ENCODE data around the gene LRRC74A. TPM values are rescaled to one million over a fixed set of nuclear protein-coding genes. Genes with fewer than 3 reads are reported as not detected.

LRRC74A gene
- total and polyA plus RNA-seq, 2 of the 4 experiments (the other 2 are of a cell fraction) = not detected

DNA sequence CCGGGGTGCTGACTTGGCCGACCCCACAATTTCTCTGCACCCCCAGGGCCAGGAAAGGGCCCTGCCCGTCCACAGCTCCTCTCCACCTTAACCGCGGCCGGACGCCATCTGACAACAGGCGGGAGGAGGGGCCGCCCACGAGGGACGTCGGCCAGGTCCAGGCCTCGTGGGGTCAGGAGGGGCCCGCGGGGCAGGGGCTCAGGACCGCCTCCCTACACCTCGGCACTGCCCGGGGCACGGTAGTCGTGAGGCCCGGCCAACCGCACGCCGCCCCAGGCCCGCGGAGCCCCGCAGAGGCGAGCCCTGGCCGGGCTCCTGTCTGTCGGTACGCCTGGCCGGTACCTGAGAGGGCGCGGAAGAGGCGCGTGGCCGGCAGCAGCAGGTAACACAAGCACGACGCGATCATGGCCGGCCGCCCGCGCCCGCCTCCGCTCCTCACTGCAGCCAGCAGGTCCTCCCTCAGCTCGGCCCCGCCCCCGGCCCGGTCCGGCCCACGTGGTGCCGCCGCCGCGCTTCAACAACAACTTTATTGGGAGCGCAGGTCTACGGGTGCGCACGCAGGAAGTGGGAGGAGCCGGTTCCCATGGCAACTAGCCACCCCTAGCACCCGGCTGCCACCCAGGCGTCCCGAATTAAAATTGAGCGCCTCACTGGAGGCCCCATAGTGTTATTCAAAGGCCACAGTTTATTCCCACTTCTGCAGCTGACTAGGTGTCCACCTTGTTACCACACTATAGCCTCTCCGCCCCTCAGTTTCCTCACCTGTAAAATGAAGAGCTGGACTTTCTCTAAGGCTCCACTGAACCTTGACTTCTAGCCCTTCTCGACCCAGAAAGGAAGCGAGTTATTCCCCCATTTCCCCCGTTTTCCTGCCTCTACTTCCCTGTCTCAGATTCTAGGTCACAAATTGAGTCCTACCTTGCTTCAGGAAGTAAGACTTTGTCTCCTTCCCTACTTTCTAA is 13.5 kb upstream of the LRRC74A start, which contains the start of gene ANGEL1:
Gene ANGEL1 (minus strand): TSS at position 461 of the 962 bp plus-strand sequence. CDS start 55 bp downstream, at position 406.
- Histone ChIP-seq H2BK5ac (ENCODE audit: low read depth, low read length, poor library complexity, severe bottlenecking) (no peak within 1 kb of the TSS), H3K9ac (ENCODE audit: low read depth, low read length) (peak within 1 kb of the TSS; percentile 30), H2BK120ac (ENCODE audit: low read depth, low read length) (no peak within 1 kb of the TSS; the same call in 1 of the 2 replicates), H2AK5ac (ENCODE audit: low read depth, low read length) (no peak within 1 kb of the TSS), H3K79me1 (ENCODE audit: low read depth in 1 of 2, low read length in 2 of 2) (0 out of 4 replicates have a peak, but pooled peaks cover 0 to 8% of the 10 kb centered on the region in 2 experiments), H3K14ac (replicated peaks; ENCODE audit: low read depth, low read length) (peak within 1 kb of the TSS; percentile 62), H3K4ac (ENCODE audit: low read depth, low read length) (peak within 1 kb of the TSS; percentile 59), H3K56ac (ENCODE audit: extremely low read depth, insufficient read depth, low read length) (peak within 1 kb of the TSS; percentile 61; the same call in 1 of the 2 replicates), H3K9me3 (ENCODE audit: control insufficient read depth, insufficient read depth, low read length) (no peaks in the 10 kb centered on the region), H3K23ac (ENCODE audit: low read depth, low read length) (0 out of 2 replicates have a peak within 1 kb of the TSS, but pooled peaks have one; percentile 39), H3K36me3 (ENCODE audit: control insufficient read depth, insufficient read depth, low read length) (peaks cover 1% of the 10 kb centered on the region), H2AK9ac (replicated peaks; ENCODE audit: low read depth, low read length, poor library complexity) (peak within 1 kb of the TSS; percentile 89), H4K8ac (ENCODE audit: low read depth in 2 of 2, low read length in 2 of 2) (peak within 1 kb of the TSS; percentile 91 to 95), H3K4me3 (ENCODE audit: insufficient read depth, low read depth, low read length) (peak within 1 kb of the TSS; percentile 56), H4K5ac (ENCODE audit: low read depth, low read length) (peak within 1 kb of the TSS; percentile 85), H3K27ac (ENCODE audit: insufficient read depth, low read length) (peak within 1 kb of the TSS; percentile 1; the same call in 1 of the 2 replicates), H2BK20ac (ENCODE audit: low read depth, low read length) (peak within 1 kb of the TSS; percentile 33; the same call in 1 of the 2 replicates), H2AFZ (replicated peaks; ENCODE audit: low read length, poor library complexity) (peak within 1 kb of the TSS; percentile 96), H3K18ac (ENCODE audit: low read depth, low read length) (no peak within 1 kb of the TSS), H3K27me3 (ENCODE audit: control insufficient read depth, insufficient read depth, low read length) (peaks cover 11% of the 10 kb centered on the region), H4K20me1 (ENCODE audit: insufficient read depth, low read length) (no peaks in the 10 kb centered on the region), H3K4me1 (ENCODE audit: control insufficient read depth, insufficient read depth, low read length) (no peaks in the 10 kb centered on the region), H4K91ac (ENCODE audit: insufficient read depth, low read depth, low read length) (peak within 1 kb of the TSS; percentile 65), H3K9me1 (ENCODE audit: insufficient read depth, low read length) (peaks cover 3% of the 10 kb centered on the region; the same call in 1 of the 2 replicates), H3K4me2 (ENCODE audit: low read depth, low read length) (peak within 1 kb of the TSS; percentile 99), H2BK15ac (ENCODE audit: low read depth, low read length) (no peak within 1 kb of the TSS)
- POLR2A ChIA-PET (ENCODE audit: unreplicated experiment) = no interaction called here
- CTCF ChIA-PET = interaction anchor here (0.6 kb wide), 1 partner anchor 1694 kb away, joined by 3 read pairs; no protein-coding TSS in a partner anchor
- WGBS, 2 experiments (ENCODE audit: extremely low coverage in 2 of 2, insufficient read length in 1 of 2) = 11% methylated on average over 32 of the region's 69 CpGs; no CpG with 5 or more reads in 1 of the 2 experiments
- DNase-seq (peak; percentile 88), ATAC-seq (ENCODE audit: low read depth) (peak; percentile 92)
- no TSS peak for BruUV-seq (replicated peaks)
- in situ Hi-C loops (cut with MboI; ENCODE audit: low sequenced_read_pairs) = no loop called here
- dilution Hi-C loops (cut with HindIII; ENCODE audit: low sequenced_read_pairs, unreplicated experiment) = no loop called here
- intact Hi-C loops (cut with micrococcal nuclease) = no loop called here
- TF ChIP-seq BHLHE40 (IDR thresholded peaks at IDR 0.05; ENCODE audit: low read depth, low read length) (peak; percentile 24; the same call in 1 of the 2 replicates), MAZ (IDR thresholded peaks at IDR 0.05; ENCODE audit: borderline replicate concordance, low read depth, low read length) (peak; percentile 94; the same call in 1 of the 2 replicates), FOS (IDR thresholded peaks at IDR 0.05; ENCODE audit: low read depth, low read length) (peak; percentile 72), RCOR1 (IDR thresholded peaks at IDR 0.05; ENCODE audit: insufficient replicate concordance, low read length) (no peak), MAFK (IDR thresholded peaks at IDR 0.05; ENCODE audit: low read depth, low read length) (no peak), NFE2L2 (IDR thresholded peaks at IDR 0.05; ENCODE audit: low read depth, low read length) (no peak), CEBPB (IDR thresholded peaks at IDR 0.05; ENCODE audit: low read depth, low read length) (no peak), POLR2A (IDR thresholded peaks at IDR 0.05; ENCODE audit: low read depth, low read length) (no peak; the same call in 1 of the 2 replicates), SMC3 (IDR thresholded peaks at IDR 0.05; ENCODE audit: low read depth, low read length) (no peak), CHD1 (IDR thresholded peaks at IDR 0.05; ENCODE audit: low read depth, low read length) (no peak), MXI1 (IDR thresholded peaks at IDR 0.05; ENCODE audit: borderline replicate concordance, low read depth, low read length) (peak; percentile 87; the same call in 1 of the 2 replicates)
- TF ChIP-seq, protein P1, sequence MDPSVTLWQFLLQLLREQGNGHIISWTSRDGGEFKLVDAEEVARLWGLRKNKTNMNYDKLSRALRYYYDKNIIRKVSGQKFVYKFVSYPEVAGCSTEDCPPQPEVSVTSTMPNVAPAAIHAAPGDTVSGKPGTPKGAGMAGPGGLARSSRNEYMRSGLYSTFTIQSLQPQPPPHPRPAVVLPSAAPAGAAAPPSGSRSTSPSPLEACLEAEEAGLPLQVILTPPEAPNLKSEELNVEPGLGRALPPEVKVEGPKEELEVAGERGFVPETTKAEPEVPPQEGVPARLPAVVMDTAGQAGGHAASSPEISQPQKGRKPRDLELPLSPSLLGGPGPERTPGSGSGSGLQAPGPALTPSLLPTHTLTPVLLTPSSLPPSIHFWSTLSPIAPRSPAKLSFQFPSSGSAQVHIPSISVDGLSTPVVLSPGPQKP (IDR thresholded peaks at IDR 0.05; ENCODE audit: borderline replicate concordance, low read depth, low read length) = no peak
- TF ChIP-seq, protein P2, sequence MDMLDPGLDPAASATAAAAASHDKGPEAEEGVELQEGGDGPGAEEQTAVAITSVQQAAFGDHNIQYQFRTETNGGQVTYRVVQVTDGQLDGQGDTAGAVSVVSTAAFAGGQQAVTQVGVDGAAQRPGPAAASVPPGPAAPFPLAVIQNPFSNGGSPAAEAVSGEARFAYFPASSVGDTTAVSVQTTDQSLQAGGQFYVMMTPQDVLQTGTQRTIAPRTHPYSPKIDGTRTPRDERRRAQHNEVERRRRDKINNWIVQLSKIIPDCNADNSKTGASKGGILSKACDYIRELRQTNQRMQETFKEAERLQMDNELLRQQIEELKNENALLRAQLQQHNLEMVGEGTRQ (IDR thresholded peaks at IDR 0.05; ENCODE audit: low read depth, low read length) = peak; percentile 98

All from IMR-90 (cell line).